ENCODE results near the gene INAFM2. TPM values are rescaled to one million over a fixed set of nuclear protein-coding genes. Genes with fewer than 3 reads are reported as not detected.

Gene INAFM2
- total and polyA plus RNA-seq, 9 of the 15 experiments (the other 6 are each of a cell fraction or from before 2014, with no cell fraction given): 11.8 to 43.1 (median 27.2) TPM

GRCh38 chr15:40282147-40282868 is 41.2 kb upstream of the INAFM2 start (continued):
- TF ChIP-seq ZNF318 (IDR thresholded peaks at IDR 0.05; ENCODE audit: borderline replicate concordance in 1 of 2, low read depth in 1 of 2): no peak
- no peak for TF ChIP-seq TCF7L2 (IDR thresholded peaks at IDR 0.05; ENCODE audit: low read depth, low read length)
- TF ChIP-seq CREM (IDR thresholded peaks at IDR 0.05; ENCODE audit: low read depth): no peak
- no peak for TF ChIP-seq POLR2G (IDR thresholded peaks at IDR 0.05; ENCODE audit: low read depth, low read length)
- TF ChIP-seq SIN3B (IDR thresholded peaks at IDR 0.05; ENCODE audit: low read depth): no peak
- TF ChIP-seq NR1H2 (CRISPR knock-in tag; IDR thresholded peaks at IDR 0.05): no peak
- TF ChIP-seq MITF (IDR thresholded peaks at IDR 0.05): 0 out of 2 replicates have a peak, but pooled peaks have one; percentile 34
- TF ChIP-seq TARDBP (IDR thresholded peaks at IDR 0.05): no peak
- TF ChIP-seq KLF16 (IDR thresholded peaks at IDR 0.05): no peak
- TF ChIP-seq, protein P1, sequence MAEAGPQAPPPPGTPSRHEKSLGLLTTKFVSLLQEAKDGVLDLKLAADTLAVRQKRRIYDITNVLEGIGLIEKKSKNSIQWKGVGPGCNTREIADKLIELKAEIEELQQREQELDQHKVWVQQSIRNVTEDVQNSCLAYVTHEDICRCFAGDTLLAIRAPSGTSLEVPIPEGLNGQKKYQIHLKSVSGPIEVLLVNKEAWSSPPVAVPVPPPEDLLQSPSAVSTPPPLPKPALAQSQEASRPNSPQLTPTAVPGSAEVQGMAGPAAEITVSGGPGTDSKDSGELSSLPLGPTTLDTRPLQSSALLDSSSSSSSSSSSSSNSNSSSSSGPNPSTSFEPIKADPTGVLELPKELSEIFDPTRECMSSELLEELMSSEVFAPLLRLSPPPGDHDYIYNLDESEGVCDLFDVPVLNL (CRISPR knock-in tag; IDR thresholded peaks at IDR 0.05; ENCODE audit: low read depth): no peak
- 0 out of 2 replicates have a peak, but pooled peaks have one; percentile 32 for TF ChIP-seq GMEB1 (CRISPR knock-in tag; IDR thresholded peaks at IDR 0.05)
- no peak; the same call in 1 of the 2 replicates for TF ChIP-seq ATF2 (CRISPR knock-in tag; IDR thresholded peaks at IDR 0.05)
- TF ChIP-seq ZNF41 (CRISPR knock-in tag; conservative IDR thresholded peaks at IDR 0.05): no peak

Data from K562 (cell line).